Fibroblast of the conjunctiva (primary cell): ENCODE results near the gene SGMS1.

Source experiments
- DNase-seq: peaks from one replicate; pipeline ENCODE4 v3.0.0-alpha.2; 2010; ENCODE audit warnings: low read depth

SGMS1 gene

GRCh38 chr10:50334273-50334672 is 289.5 kb downstream of the SGMS1 start:
- no peak for DNase-seq

GRCh38 chr10:50333872-50334271 is 289.9 kb downstream of the SGMS1 start:
- no peak for DNase-seq

GRCh38 chr10:50332108-50332842 is 291.5 kb downstream of the SGMS1 start:
- no peak for DNase-seq

- no peak for DNase-seq
These were observed 292.3 kb downstream of the SGMS1 start for GRCh38 chr10:50331486-50331885.

DNA sequence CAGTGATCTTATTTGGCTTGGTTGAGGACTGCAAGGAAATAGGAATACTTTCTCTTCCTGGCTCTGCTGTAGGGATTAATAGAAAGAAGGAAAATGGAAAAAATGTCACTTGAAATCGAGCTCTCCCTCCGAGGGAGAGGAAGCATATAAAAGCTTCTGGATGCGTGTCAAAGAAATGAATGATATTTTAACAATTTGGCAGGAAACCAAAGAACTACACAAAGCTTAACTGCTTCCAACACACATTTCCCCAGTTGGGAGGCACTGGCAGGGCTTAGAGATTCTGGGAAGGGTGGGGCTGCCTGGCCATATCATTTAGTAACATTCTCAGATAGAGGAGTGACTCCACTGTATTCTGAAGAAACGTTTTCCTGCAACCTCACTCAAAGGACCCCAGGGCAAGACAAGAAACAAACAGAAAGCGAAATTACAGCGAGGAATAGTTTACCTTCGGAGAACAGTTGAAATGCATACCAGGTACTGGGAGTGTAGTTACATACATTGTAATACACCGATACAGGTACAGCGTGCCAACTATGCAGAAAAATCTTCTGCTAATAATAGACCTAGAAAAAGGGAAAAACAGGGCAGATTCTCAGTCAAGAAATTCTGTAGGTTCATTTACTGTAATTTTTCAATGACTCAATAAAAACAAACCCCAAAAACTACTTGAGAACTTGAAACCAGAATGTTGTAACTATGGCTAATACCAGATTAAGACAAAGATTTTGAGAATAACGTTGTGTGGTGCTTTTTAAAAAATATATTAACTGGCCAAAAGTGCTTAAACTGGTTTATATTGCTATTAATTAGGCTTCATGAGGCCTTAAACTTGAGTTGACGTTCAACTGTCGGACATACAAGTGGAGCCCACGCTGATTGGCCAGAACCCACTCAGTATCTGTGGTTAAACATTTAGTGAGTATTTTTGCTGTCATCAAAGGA is 296.7 kb downstream of the SGMS1 start:
- peak; percentile 77 for DNase-seq

- DNase-seq = no peak
These were observed 297.6 kb downstream of the SGMS1 start for GRCh38 chr10:50326172-50326555.

GRCh38 chr10:50325449-50326171 is 298.1 kb downstream of the SGMS1 start:
- DNase-seq = peak; percentile 89

GRCh38 chr10:50324680-50325393 is 298.9 kb downstream of the SGMS1 start:
- no peak for DNase-seq

DNA sequence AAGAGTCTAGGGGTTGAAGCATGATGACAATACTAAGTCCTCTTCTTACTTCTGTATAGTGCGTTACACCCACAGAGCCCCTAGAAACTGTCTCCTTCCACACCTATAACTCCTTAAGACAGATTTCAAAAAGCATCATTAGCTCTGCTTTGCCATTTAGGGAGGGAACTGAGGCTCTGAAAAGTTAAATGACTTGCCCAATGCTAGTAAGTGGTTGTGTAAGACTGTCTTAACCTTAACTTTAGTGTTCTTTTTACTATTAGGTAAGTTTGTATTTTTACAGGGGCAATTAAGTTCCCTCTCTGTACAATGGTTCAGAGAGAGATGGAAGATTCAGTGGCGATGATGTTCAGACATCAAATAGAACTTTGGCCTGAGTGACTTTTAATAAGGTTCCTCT is 299.7 kb downstream of the SGMS1 start:
- DNase-seq = no peak

- peak; percentile 34 for DNase-seq
These were observed 301.7 kb downstream of the SGMS1 start for GRCh38 chr10:50322077-50322476.

GRCh38 chr10:50318129-50318528 is 305.6 kb downstream of the SGMS1 start:
- DNase-seq = no peak

GRCh38 chr10:50316695-50317648 is 306.8 kb downstream of the SGMS1 start:
- no peak for DNase-seq

GRCh38 chr10:50316174-50316573 is 307.6 kb downstream of the SGMS1 start:
- DNase-seq = no peak

- DNase-seq = no peak
These were observed 308.3 kb downstream of the SGMS1 start for GRCh38 chr10:50315424-50315823.

DNA sequence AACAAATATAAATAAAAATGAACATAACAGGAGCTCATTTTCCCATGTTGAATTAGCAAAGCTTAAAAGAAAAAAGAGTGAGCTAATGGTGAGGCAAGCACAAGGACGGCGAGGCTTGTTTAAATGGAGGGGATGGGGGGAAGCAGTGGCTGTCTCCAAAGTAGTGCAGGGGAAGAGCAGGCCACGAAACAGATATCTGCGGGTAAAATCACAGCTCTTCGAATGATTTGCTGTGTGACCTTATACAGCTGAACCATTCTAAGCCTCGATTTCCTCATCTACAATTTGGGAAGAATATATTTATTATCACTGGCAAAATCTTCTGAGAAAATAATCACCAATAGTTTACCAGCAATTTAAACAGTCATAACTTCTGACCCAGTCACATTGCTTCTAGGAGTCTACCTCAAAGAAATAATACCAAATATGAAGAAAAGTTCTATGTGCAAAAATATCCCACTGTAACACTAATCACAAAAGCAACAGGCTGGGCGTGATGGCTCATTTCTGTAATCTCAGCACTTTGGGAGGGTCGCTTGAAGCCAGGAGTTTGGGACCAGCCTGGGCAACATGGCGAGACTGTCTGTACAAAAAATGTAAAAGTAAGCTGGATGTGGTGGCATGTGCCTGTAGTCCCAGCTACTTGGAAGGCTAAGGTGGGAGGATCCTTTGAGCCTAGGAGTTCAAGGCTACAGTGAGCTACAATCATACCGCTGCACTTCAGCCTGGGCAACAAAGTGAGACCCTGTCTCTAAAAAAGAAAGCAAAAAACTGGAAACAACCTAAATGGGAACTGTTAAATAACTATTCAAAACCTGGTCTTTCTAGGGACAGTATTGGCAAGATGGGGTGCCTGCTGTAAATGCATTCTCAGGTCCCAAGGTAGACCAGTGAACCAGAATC is 309.3 kb downstream of the SGMS1 start:
- no peak for DNase-seq

GRCh38 chr10:50312464-50313437 is 311.0 kb downstream of the SGMS1 start:
- DNase-seq = peak; percentile 46

DNA sequence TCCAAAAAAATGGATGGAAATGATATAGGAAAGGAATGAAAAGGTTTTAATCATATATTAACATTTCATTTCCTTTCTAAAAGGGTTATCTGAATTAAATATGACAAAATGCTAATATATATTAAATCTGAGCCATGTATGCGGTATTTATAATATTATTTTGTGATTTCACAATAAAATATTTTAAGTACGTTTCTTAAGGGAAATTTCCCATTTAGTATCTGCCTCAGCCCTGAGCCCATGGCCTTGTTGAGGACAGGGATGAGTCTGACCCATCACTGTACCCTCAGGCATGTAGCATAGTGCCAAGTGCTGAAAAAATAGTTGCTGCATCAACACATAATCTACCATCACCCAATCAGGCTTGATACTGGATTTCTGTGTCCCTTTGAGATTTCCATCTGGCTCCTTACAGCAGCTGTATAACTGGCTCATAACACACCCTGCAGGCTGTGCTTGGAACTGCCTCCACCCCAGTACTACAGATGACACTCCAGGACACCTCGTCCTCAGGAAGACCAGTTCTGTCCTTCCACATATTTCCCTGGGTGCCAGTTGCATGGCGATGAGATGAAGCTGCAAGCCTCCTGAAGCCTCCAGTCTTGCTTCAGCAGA is 313.1 kb downstream of the SGMS1 start:
- no peak for DNase-seq

GRCh38 chr10:50309342-50309741 is 314.4 kb downstream of the SGMS1 start:
- no peak for DNase-seq
